ENCODE data around the gene ERBB4.
"Not testable (repeated sequence)": the region's sequence is repeated elsewhere in the genome, so short reads cannot be mapped to it uniquely, and the experiment has no call there.

Gene ERBB4

DNA sequence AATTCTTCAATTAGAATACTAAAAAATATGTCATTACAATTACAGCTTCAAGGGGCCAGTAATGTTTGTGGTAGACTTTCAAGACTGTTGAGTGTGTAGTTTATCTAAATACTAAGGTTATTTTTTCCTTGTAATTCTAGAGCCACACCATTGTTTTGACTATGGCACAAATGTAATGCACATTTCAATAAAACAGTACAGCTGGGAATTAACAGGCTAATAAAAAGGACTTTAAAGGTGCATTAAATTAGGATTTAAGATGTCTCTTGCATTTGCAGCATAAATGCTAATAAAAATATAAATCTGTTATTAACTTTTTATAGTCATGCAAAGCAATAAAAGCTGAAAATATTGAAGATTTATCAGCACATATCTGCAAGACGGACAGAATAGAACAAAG is 344.8 kb downstream of the ERBB4 start:
- no peak for DNase-seq

DNA sequence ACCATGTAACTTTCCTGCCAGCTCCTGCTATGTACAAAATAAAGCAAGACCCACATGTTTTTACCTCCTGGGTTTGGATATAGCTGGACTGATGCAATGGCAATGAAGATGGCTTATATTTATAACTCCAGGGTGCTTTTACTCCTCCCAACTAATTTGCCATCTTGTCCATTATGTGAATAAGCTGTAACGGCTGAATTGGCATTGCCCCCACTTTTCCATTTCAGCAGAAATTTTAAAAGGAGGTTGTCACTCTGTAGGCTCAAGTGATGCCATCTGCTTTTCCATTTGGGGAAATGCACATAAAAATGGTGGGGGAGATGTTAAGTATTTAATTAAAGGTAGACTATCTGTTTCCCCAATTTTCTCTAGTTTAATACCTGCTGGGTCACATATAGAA is 345.5 kb downstream of the ERBB4 start:
- no peak for DNase-seq

DNA sequence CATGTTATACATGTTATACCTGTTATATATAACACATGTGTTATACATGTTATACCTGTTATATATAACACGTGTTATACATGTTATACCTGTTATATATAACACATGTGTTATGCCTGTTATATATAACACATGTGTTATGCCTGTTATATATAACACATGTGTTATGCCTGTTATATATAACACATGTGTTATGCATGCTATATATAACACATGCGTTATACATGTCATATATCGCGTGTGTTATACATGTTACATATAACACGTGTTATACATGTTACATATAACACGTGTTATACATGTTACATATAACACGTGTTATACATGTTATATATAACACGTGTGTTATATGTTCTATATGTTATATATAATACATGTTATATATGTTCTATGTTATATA is 347.2 kb downstream of the ERBB4 start:
- not testable (repeated sequence) for DNase-seq

DNA sequence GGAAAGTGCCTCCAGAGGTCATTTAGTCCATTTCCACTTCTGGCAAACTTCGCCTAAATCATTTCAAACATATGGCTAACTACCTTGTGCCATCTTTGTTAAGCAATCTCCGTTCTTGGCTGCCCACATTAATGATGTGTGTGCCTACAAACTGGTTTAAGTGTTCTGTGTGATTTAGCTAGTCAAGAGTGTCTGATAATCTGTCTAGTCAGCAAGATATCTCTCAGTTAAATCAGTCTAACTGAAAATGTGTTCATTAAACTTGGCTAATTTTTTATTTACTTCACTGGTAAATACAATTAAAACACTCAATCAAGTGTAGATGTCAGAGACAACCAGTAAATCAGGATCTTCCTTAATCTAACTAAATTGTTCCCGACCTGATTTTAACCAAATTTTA is 352.4 kb downstream of the ERBB4 start:
- no peak for DNase-seq

DNA sequence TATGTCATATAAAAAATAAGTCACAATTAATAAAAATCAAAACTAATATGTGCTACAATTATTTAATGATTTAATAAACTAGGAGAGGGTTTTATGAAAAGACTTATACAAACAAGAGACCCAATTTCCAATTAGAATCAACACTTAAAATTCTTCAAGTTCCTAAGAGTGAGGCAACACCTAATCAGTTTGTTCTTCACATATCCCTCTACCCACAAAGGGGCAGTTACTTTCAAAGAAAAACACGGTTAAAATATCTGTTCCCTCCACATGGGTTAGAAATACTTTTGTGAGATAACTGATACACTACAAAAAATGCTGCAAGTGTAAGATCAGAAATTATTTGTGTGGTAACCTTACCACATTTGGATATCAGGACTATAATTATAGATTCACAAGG is 357.0 kb downstream of the ERBB4 start:
- no peak for DNase-seq

DNA sequence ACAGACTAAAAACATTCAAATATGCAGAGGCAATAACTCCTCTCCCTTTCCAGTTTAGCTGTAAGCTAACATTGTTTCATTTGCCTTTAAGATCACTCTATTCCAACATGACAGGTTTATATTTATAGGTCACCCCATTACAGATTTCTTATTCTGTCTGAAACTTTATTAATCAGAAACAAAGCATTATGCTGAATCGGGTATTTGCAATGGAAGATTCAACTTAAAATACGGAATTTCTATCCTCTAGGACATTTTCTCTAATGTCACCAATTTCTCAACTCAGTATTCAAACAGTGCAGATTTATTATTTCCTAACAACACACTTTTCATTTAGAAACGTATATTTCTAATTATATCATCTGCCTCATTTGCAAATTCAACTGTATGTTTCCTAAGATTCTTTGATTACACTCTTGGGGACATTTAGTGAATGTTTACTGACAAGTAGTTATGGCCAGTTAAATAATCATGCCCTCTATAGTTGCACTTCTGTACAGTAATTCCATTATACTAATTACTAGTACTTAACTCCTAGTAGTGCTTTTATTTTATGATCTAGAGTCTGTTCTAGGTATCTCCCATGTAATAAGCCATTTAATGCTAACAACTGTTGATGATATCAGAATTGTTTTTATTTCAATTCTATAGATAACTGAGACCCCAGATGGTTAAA is 358.1 kb downstream of the ERBB4 start:
- no peak for DNase-seq

DNA sequence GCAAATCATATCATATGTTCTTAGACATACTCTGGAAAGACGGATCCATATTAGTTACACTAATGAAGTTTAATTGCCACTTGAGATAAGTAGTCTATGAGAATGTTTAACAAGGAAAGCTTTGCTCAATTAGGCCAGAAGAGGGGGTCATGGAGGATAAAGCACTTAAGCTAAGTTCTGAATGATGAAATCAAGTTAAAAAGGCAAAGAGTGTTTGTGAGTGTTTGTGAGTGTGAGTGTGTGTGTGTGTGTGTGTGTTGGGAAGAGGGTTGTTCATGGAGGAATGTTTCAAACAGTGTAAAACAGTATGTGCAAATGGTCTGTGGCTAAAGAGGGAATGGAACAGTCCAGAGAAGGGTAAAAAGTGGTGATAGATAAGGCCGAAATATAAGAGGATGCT is 360.9 kb downstream of the ERBB4 start:
- no peak for DNase-seq

DNA sequence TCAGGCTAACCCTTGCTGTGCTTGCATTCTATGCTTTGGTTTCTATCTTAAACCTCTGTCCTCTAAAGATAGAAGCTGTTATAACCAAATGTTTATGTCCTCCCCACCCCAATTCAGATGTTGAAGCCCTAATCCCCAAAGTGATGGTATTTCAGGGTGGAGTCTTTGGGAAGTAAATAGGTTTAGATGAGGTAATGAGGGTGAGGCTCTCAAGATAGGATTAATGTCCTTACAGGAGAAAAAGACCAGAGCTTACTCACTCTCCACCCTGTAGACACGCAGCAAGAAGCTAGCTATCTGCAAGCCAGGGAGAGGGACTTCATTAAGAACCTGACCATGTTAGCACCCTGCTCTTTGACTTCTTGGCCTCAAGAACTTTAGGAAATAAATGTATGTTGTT is 362.5 kb downstream of the ERBB4 start:
- DNase-seq, result no peak

DNA sequence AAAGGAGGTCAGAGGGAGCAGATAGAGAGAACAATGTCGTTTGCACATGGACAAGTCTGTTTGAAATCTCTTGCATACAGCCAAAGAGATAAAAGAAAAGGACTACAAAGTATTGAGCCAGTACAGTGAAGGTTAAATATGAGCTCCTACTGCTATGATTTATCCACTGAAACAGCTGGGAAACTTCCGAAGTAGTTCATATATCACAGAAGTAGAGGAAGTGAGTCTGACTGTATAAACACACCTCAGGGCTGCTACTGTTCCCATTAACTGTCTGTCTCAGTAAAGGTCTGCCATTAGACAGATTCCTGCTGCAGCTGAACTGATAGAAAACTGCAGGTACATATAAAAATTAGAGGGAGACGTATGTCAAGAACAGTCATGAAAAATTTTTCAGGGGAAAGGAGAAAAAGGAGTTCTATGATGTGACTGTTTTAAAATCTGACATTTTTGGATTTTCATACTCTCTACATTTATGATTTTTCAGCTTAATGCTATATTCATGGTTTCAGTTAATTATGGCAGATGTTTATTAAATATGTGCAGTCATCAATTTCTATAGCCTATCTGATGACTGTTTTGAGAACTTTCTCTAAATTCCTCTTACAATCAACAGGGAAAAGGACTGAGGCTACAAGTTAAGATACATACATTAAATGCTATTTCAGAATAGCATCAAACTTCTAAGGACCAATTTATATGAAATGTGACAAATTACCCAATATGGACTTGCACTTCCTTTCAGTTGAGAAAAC is 364.7 kb downstream of the ERBB4 start:
- no peak for DNase-seq

DNA sequence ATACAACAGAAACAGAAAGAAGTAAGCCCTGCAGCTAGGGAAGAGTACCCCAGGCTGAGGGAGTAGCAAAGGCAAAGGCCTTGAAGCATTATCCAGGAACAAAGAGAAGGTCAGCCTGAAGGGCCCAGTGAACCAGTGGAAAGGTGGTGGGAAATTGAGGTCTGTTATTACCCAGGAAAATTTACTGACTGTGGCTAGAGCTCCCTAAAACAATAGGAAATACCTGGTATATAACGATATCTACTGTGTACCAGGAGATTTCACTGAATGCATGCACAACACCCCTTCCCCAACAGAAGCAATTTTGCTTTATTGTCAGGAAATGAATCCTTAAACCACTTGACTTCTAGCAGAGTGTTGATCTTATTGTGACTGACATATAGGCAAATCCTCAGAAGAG is 365.3 kb downstream of the ERBB4 start:
- DNase-seq, result no peak

DNA sequence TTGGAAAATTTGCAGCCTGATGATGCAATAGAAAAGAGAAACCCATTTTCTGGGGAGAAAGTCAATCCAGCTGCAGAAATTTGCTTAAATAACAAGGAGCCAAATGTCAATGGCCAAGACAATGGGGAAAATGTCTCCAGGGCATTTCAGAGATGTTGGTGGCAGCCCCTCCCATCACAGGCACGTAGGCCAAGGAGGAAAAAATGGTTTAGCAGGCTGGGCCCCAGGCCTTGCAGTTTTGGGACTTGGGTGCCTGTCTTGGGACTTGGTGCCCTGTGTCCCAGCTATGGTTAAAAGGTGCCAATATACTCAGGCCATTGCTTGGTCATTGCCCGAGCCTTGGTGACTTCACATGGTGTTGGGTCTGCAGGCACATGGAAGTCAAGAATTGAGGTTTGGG is 368.2 kb downstream of the ERBB4 start:
- DNase-seq, result no peak

DNA sequence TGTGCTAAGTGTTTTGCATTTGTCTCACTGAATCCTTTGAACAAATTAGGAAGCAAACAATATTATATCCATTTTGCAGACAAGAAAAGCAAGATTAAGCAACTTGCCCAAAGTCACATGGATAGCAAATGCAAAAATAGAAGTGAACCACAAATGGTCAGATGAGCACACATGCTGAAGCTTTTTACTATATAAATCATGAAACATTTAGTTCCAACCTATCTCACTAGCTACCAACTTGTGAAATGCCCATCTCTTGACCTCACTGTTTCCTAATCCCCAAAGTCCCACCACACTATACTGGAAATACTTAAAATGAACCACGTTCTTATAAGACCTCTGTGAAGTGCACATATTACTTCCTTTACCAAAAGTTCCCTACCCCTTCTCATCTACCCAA is 380.5 kb downstream of the ERBB4 start:
- DNase-seq, result no peak

DNA sequence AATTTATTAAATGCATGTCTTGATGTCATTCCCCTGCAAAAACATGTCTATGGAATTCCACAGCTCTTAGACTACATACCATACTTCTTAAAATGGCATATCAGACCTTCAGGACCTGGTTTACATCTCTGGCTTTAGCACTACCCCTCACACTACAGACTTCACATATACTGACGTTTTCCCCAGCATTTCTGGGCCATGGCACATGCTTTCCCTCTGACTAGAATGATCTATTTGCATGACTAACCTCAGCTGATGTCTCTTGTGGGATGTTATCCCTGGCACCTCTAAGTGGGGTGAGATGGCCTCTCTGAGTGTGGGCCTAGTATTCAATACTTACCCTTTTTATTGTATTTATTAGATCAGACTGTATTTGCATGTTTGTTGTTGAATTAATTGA is 381.6 kb downstream of the ERBB4 start:
- DNase-seq, result no peak

DNA sequence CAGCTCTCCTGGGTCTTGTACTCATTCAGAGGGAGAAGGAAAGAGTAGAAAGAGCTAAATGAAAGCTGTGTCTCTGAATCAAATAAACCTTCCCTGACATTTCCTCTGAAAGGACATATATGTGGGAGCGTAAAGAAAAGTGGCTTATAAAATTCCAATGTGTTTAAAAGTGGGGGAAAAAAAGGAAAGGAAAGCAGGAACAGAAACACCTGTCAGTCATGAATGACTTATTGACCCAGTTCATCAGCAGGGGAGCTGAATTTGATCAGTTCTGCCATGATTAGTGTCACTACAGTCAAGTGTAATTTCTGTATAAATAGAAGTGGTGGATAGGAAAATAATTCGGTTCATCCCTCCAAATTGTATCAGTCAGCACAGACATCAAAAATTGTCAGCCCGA is 382.5 kb downstream of the ERBB4 start:
- no peak for DNase-seq

DNA sequence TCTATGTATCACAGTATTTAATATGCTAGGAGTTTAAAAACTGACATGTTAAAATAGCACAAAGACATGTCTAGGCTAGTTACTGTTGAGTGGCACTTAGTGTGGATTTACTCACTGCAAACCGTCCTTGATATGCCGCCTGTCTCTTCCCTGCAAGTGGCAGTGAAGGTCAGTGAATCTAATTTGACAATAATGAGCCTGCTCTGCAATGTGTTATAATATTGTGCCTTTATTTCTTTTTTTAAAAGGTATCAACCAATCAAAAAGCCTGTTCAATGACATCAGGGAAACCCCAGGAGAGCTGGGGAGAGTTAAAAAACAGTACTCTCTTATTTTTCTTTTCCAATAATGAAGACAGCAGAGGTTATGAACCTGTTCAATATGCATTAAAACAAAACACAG is 384.1 kb downstream of the ERBB4 start:
- DNase-seq, result no peak

DNA sequence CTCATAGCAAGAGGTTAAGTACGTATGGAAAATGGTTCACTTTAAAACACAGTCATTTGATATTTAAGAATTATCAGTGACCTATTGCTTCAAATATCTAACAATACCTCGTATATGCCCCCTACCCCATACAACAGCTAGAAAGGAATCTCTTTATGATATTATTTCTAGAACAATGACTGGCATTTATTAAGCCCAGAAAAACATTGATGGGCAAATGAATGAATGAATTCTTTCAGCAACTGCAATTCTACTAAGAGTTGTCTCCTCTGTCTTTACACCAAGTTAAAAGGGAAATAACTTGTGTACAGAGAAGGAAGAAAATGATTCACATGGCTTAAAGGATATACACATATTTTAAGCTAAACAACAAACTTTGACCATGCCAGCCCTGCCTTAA is 384.7 kb downstream of the ERBB4 start:
- no peak for DNase-seq

DNA sequence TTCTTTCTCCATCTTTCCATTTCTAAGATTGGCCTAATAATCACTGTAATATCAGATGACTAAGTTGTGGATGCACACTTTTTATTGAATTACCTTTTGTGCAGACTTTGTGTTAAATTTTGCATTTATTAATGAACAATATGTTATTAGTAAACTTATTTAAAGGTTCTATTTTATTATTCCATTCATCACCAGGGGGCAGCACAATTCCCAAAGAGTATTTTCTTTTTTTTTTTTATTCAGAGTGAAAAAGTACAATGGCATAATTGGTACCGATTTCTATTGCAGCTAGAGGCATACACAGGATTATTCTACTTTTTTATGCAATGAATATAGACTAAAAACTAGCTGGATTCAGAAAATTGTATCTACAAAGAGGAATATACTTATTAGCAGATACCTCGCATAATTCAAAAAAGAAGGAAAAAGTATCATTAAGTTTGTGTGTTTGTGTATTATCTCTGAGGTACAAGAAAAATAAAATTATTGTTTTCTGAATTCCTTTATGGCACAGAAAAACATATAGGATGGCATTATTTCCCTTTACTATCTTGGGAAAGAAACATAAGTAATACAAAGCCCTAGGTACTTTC is 390.6 kb downstream of the ERBB4 start:
- no peak for DNase-seq

DNA sequence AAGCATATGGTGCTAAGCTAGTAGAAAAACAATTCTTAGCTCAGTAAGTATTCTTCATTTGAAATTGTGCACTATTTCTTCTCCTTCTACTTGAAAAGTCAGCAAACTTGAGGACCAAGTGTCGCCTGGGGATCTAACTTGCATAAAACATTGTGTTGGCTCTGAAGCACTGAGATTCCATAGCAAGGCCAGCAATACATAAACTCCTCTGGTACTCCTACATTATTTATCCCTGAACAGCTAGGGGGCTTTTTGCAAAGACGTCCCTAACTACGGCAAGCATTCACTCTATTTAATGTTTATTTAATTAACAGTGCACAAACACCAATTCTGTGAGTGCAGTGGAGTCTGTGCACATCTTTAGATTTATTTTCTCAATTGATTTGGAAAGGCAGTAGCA is 392.2 kb downstream of the ERBB4 start:
- no peak for DNase-seq

DNA sequence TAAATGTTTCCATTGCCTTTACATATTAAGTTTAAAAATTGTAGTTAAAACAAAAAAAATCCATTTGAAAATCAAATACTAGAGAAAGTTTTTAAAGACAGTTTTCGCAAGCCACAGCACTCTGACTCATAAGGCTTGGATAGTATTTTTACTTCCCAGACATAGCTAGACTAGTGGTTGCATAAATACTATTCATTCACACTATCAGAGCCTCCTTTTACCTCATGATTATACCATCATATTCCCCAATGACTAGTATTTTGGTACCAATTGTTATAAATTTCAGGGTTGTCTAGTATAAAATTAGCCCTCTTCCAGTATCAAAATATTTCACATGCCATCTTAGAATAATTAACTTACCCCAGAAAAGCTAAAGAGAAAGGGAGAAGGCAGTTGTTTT is 393.5 kb downstream of the ERBB4 start:
- no peak for DNase-seq

DNA sequence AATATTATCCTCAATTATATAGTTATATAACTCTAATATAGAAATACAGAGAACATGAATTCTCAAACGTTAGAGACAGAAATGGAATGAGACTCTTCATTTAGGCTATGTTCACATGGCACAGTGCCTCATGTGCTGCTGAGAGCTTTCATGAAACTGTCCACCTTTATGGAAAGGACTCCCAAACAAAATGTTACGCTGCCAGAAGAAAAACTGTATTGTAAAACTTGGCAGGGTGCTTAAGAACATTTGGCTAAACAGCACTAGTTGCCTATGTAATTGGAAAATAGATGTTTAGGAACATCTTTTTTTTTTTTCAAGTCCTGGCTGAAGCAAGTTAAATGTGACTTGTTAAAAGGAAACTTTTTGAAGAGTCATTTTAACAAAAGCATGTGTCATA is 396.0 kb downstream of the ERBB4 start:
- no peak for DNase-seq

DNA sequence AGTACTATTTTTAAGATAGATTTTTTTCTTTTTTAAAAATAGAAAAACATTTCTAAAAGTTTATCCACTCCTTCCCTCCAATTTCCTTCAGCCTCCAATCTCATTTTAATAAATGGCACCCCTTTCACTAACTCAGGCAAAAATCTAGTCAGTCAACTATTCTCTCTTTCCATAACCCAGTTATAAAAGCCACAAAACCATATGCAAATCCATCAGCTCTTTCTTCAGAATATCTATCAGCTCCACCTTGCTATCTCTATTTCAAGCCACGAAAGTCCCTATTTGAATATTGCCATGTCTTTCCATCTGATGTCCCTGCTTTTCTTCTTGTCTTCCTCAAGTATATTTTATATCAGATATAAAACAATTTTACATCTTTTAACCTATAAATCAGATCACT is 397.1 kb downstream of the ERBB4 start:
- DNase-seq, result no peak

DNA sequence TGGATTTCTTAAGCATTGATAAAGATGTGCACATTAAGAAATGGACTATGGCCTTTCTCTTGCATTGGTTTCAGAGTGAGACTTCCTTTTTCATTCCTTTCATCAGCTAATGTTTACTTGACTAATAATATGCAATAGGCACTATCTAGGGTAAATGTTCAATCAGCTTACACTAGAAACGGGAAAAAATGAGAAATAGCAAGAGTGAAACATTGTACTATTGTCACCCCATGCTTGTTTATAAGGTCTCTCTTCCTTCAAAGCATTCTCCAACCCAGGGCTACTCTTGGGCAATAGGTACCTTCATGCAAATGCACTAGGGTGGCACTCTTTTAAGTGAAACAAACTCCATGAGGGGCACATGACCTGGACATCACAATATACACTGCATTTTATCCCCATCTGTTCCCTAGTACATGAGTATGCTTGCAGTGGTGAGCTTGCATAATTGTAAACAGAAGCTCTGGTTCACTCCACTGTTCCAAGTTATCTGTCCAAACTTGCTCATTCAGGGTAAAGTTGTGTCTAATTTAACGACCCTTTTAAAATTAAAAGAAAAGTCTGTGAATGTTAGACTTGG is 402.3 kb downstream of the ERBB4 start:
- no peak for DNase-seq

DNA sequence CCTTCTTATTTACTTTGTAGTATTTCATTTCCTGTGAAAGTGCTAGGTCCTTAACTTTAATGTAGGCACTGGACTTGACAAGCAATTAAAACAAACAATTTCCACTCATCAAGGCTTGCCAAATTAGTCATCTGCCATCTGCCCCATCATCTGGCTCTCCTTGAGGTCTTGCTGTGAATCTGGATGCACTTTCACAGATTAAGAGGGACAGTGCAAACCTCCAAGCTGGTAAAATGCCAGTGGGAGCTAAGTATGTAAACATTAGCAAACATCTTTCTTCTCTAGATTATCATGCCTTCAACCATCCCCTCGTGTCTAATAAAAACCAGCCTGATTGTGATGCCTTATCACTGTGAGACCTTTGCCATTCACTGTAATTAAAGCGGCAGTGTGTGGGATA is 402.9 kb downstream of the ERBB4 start:
- DNase-seq, result no peak

DNA sequence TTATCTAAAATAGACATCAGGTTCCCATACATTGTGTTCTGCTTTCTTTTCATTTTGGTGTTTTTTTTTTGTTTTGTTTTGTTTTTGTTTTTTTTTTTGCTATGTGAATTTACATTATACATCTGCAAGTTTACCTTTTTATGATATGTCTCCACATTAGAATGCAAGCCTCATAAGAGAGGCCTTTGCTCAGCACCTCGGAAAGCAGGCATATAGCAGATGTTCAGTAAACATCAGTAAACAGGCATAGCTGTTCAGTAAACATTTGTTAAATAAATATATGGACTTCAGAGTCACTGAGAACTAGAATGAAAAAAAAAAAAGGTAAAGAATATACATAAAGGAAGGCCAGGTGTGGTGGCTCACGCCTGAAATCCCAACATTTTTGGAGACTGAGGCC is 405.3 kb downstream of the ERBB4 start:
- DNase-seq, result no peak
